Islet precursor cell (in vitro differentiated cells): ENCODE measurements around the gene RNF180.
"Not testable (repeated sequence)": the region's sequence is repeated elsewhere in the genome, so short reads cannot be mapped to it uniquely, and the experiment has no call there.

Experiments used
- DNase-seq: peaks from one replicate; pipeline ENCODE4 v3.0.0-alpha.2; 2018

RNF180 gene

DNA sequence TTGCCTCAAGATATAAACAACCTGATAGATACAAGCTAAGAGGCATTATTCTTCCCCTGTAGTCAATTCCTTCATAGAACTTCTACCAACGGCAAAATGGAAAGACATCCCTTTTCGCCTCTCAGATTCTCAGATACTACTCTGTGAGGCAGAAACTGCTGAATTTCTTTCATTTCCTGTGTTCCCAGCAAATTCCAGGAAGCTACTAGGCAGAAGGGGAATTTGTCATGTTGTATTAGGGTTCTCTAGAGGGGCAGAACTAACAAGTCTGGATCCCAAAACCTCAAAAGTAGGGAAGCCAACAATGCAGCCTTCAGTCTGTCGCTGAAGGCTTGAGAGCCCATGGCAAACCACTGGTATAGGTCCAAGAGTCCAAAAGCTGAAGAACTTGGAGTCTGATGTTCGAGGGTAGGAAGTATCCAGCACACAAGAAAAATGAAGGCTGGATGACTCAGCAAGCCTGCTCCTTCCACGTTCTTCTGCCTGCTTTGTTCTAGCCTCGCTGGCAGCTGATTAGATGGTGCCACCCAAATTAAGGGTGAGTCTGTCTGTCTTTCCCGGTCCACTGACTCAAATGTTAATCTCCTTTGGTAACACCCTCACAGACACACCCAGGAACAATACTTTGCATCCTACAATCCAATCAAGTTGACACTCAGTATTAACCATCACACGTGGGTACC is 15.2 kb downstream of the RNF180 start:
- DNase-seq = no peak

DNA sequence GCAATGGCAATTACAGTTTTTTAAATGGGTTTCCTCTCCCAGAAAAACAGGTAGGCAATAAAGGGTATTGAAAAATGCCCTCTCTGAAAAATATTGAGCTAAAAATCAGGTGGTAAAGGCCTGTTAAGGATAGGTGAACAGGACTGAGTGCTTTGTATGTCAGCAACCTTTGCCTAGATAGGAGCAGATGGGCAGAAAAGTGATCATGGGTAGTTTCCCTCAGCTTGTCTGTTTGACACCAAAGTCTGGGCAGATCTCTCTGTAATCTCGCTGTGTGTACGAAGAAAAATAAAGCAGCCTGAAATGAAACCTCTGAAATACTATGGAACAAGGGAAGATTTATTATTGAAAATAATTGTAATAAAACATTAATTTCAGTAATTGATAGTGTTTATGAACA is 15.8 kb downstream of the RNF180 start:
- no peak for DNase-seq

DNA sequence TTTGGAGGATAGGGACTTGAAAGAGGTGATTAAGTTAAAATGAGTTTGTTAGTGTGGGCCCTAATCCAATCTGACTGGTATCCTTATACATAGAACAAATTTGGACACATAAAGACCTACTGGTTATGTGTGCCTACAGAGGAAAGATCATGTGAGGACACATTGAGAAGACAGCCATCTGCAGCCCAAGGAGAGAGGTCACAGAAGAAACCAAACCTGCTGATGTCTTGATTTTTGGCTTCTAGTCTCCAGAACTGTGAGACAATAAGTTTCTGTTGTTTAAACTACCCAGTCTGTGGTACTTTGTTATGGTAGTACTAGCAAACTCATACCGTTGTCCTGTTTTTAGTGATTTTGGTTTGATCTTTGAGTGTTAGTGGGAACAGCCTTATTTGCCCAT is 18.3 kb downstream of the RNF180 start:
- DNase-seq = no peak

DNA sequence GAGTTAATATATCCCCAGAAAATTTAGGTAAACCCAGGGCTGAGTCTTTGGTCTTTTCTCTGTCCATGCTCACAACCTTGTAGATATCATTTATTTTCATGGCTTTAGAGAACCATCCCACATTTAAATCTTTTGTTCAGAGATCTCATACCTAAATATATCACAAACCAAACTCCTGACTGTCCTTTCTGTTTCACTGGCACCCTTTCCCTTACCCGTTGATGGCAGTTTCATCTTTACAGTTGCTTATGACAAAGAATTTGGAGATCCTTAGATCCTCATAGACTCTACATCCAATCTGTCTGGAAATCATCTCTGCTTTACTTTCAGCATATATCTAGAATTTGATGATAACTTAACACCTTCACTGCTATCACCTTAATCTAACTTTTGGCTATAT is 19.2 kb downstream of the RNF180 start:
- DNase-seq = no peak

DNA sequence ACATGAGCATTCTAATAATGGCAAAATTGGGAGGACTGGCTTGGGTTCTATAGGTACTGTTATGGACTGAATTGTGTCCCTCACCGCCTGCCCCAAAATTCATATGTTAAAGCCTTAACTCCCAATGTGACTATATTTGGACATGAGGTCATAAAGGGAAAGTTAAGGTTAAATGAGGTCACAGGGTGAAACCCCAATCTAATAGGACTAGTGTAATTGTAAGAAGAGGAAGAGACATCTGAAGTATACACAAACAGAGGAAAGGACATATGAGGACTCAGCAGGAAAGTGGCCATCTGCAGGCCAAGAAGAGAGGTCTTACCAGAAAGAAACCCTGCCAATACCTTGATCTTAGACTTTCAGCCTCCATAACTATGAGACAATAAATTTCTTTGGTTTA is 23.1 kb downstream of the RNF180 start:
- DNase-seq = no peak

DNA sequence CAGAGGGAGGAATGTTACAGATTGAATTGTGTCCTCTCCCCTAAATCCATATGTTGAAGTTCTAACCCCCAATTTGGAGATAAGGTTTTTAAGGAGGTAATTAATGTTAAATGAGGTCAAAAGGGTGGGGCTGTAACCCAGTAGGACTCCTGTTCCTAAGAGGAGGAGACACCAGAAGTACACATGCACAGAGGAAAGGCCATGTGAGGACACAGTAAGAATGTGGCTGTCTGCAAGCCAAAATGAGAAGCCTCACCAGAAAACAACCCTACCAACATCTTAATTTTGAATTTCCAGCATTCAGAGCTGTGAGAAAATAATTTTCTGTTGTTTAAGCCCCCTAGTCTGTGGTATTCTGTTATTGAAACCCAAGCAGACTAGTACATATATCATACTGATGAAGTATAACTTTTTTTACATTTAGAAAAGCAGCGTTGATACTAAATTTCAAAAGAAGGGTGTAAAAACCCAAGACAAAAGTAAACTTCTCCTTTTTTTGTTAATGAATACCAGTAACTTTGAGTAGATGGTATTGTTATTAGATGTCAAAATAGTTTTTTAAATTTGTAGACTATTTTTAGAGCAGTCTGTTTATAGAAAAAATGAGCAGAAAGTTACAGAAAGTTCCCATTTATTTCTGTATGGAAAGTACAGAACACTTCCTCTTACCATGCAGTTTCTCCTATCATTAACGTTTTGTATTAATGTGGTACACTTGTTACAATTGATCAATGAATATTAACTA is 25.1 kb downstream of the RNF180 start:
- no peak for DNase-seq

DNA sequence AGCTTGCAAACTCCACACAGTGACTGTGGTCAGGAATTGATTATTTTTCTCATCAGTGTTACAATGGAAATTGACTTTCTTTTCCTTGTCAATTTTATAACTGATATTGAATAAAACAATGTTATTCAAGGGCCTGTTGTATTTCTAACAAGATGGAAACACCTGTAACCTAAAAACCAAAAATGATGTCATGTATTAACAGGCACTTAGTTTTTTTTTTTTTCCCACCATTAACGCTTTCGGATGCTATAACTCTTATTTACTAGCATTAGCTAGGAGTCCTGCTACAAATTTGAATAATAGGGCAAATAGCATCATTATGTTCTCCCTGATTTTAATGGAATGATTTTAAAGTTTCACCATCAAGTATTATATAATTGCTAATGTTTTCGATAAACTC is 30.3 kb downstream of the RNF180 start:
- no peak for DNase-seq

DNA sequence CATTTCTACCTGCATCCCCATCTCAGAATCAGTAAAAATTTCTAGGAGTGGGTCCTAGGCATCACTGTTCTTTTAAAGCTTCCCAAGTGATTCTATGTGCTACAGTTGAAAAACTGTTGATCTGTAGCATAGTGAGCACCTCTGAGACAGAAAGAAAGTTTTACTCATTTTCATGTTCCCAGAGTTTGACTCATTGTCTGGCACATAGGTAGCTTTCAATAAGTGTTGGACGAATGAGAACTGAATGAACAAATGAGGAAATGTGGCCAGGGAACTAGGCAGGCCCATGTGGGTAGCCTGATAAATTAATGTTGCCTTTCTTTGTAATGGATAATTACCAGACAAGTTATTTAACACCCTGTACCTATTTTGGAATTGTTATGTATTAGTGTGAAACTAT is 33.8 kb downstream of the RNF180 start:
- DNase-seq = no peak

DNA sequence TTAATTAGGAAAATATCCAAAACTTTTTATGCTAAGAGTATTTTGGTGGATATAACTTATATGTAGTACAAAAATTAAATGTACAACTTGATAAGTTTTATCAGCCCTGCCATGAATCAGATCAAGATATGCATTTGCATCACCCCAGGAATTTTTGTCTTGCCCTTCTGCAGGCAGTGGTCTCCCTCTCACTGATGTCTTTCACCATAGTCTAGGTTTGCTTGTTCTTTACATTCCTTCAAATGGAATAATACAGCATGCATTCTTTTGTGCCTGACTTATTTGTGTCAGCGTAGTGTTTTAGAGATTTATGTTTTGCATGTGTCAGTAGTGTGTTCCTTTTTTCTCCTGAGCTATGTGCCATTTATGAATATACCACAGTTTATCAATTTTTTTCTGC is 36.4 kb downstream of the RNF180 start:
- no peak for DNase-seq

DNA sequence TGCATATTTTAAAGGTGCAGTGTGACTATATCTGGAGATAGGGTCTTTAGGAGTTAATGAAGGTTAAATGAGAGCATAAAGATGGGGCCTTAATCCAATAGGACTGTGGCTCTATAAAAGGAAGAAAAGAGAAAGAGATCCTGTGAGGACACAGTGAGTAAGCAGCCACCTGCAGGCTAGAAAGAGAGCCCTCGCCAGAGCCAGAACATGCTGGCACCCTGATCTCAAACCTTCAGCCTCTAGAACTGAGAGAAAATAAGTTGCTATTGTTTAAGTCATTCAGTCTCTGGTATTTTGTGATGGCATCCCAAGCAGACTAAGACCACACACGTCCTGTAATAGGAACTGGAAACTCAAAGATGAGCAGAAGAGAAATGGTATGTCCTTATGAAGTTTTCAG is 41.0 kb downstream of the RNF180 start:
- DNase-seq = no peak

DNA sequence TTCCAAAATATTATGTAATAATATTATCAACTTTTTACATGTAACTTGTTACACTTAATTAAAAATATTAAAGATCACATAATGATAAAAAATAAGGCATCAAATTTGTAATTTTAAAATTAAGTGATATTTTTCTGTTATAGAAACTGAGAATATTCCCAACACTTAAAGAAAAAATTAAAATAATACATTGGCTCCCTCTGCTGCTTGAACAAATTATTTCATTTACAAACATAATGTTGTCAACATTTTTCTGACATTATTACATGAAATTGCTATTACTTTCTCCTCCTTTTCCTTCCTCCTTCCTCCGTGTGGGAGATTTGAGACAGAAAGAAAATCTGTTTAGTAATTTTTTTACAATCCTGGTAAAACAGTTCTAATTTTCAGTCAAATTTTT is 42.3 kb downstream of the RNF180 start:
- DNase-seq = no peak

DNA sequence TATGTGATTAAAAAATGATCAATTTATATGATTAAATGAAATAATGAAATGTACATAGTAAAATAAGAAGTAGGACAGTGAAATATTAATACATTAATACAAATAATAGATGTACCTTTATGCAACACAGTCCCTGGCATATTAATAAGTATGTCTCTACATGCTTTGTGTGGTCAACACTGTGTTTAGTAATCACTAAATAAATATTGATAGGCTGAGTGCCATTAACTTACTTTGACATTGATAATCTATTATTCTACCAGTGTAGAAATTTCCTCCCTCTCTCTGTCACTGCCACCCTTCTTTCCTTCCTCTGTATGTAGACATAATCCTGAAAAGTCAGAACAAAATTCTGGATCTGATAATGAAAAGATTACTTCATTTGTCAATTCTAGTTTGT is 43.7 kb downstream of the RNF180 start:
- DNase-seq = no peak

DNA sequence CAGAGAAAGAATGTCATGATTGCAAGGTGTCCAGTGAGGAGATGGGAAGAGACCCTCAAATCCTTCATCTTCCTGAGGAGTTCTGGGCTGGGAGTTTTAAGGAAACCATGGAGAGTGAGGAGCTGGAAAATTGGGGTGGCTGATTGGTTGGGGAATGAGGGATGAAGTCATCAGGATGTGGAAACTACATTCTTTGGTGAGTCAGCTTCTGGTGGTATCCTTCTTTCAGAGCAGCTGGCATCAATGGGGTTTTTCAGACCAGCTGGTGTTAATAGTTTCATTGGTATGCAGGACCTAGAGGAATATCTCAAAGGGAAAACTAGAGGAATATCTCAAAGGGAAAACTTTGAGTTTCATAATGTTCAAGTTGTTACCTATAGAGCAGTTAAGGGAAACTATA is 45.2 kb downstream of the RNF180 start:
- peak; percentile 71 for DNase-seq

DNA sequence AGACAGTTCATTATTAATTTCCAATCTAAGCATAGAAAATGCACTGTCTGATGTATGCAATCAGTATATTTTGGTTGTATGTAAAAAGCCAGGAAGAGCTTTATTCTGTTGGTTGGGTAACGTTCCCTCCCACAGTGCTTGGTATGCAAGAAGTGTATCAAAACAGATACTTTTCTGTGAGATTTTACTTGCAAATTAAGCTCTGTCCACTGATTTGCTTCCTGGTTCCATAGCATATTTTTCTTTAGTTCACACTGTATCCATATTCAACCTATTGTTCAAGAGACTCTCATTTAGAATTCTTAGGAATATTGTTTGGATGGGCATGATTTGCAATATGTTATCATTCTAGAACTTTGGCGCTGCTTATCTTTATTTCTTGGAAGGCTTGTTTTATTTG is 47.4 kb downstream of the RNF180 start:
- no peak for DNase-seq

DNA sequence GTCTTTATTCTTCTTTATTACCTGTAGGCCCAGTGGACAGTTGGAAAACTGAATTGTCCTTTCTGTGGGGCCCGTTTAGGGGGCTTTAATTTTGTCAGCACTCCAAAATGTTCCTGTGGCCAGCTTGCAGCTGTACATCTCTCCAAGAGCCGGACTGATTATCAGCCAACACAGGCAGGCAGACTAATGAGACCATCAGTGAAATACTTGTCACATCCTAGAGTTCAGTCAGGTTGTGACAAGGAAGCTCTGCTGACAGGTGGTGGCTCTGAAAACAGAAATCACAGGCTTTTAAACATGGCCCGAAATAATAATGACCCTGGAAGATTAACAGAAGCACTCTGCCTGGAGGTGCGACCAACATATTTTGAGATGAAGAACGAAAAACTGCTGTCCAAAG is 47.9 kb downstream of the RNF180 start:
- no peak for DNase-seq

DNA sequence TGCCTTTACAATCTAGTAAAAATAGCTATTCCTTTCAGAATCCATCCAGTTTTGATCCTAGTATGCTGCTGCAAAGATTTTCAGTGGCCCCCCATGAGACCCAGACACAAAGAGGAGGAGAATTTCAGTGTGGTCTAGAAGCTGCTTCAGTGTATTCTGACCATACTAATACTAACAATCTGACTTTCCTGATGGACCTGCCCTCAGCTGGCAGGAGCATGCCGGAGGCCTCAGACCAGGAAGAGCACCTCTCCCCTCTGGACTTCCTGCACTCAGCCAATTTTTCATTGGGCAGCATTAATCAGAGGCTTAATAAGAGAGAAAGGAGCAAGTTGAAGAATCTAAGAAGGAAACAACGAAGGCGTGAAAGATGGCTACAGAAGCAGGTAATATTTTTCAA is 48.5 kb downstream of the RNF180 start:
- no peak for DNase-seq

DNA sequence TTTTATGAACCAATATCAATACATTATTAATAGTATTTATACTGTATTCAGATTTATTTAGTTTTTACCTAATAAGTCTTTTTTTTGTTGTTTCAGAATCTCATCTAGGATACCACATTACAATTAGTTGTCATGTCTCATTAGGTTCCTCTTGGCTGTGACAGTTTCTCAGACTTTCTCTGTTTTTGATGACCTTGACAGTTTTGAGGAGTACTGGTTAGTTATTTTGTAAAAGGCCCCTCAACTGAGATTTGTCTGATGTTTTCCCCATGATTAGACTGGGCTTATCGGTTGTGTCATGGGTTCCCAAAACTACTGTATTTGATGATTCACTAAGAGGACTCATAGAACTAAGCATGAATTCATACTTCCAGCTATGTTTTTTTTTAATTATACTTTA is 56.3 kb downstream of the RNF180 start:
- no peak for DNase-seq

DNA sequence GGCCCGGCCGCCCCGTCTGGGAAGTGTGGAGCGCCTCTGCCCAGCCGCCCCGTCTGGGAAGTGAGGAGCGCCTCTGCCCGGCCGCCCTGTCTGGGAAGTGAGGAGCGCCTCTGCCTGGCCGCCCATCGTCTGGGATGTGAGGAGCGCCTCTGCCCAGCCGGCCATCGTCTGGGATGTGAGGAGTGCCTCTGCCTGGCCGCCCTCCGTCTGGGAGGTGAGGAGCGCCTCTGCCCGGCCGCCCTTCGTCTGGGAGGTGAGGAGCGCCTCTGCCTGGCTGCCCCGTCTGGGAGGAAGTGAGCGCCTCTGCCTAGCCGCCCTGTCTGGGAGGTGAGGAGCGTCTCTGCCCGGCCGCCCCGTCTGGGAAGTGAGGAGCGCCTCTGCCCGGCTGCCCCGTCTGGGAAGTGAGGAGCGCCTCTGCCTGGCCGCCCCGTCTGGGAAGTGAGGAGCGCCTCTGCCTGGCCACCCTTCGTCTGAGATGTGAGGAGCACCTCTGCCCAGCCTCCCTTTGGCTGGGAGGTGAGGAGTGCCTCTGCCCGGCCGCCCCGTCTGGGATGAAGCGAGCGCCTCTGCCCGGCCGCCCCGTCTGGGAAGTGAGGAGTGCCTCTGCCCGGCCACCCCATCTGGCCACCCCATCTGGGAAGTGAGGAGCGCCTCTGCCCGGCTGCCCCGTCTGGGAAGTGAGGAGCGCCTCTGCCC is 59.8 kb downstream of the RNF180 start:
- DNase-seq = not testable (repeated sequence)

DNA sequence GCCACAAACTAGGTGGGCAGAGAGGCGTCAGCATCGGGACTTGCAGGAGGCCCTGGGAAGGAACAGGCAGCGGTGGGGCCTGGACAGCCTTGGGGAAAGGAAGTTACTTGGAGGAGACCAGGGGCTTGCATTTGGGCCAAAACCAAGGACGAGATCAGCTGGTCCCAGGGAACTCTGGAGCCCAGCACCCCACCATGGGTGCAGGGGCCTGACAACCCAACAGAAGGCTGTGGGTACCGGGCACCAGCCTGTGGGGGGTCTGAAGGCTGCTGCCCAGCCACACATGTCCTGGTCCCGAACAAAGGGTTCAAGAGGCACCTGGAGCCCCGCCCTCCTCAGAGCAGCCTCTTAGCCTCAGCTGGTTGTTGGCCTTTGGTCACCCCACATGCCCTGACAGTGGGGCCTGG is 61.5 kb downstream of the RNF180 start:
- DNase-seq = not testable (repeated sequence)

DNA sequence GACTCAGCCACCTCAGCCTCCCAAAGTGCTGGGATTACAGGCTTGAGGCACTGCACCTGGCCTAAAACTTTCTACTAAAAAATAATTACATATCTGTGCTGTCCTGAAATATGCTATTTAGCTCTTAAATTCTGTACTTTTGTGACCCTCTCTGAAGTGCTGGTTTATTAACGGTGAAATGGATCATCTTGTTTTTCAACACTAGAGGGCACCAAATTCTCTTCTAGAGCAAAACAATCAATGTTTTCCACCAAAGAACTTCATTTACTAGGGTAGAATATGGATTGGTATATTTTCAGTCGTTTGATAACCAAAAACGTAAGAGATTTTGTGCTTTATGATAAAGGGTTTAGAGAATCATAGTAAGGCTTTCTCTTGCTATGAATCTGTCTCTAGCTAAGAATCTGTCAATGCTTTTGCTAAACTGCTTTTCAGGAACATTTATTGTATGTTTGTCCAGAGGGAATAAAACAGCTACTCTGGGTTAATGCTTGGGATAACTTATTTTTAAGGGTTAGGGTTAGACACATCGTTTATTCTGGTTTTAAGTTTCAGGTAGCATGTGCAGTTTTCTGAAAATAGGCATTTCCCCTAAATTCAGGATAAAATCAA is 63.6 kb downstream of the RNF180 start:
- no peak for DNase-seq

DNA sequence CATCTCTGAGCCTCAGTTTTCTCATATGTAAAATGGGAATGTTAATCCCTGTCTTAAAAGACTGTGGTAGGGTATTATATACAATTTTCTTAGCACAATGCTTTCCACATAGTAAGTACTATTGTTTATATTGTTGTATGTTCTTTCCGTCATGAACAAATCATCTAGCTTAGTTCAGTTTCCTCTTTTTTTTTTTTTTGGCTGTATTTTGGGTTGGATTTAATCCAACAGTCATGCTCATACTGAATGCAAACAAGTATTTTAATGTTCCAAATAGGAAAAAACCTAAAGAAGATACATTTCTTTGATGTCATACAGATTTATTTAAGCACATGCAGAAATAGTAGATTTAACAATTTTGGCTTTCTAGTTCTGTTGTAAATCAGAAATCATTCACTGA is 95.1 kb downstream of the RNF180 start:
- DNase-seq = no peak

DNA sequence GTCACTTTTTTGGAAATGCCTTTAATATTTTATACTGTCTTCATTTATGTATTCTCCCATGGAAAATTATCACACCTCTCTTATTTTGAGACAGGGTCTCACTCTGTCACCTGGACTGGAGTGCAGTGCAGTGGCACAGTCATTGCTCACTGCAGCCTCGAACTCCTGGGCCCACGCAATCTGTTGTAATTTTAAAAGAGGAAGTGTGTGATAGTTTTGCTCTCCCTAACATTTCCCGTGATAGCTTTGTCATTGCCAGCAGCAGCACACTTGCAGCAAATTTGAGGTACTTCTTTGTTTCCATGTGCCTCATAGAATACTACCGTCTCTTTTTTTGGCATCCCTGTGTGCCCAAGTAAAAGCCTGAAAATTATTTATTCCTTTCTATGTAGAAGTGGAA is 103.5 kb downstream of the RNF180 start:
- DNase-seq = no peak

DNA sequence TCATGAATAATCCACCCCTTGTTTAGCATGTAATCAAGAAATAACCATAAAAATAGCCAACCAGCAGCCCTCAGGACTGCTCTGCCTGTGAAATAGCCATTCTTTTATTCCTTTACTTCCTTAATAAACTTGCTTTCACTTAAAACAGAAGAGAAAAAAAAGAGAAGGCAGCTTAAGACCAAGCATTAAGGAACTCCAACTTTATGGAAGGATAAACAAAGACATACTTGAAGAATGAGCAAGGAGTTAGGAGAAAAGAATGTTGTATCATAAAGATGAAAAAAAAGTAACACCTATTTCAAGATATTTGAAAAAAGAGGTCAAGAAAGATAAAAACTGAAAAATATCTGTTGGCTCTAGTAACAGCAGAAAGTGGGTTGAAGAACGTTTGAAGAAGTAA is 107.6 kb downstream of the RNF180 start:
- no peak for DNase-seq
